H1 (cell line): Measurements from ENCODE around the gene PODN. TPM values are rescaled to one million over a fixed set of nuclear protein-coding genes. Genes with fewer than 3 reads are reported as not detected.

Experiments
- CTCF ChIA-PET: fragments of 300-600 bp; sonication (Branson Sonifier 250); formaldehyde crosslinking; loops from one replicate; lab custom pipeline; 2021; ENCODE audit not compliant: partially characterized antibody; lab: Charles Lee
- POLR2A ChIA-PET: fragments of 300-600 bp; sonication (Branson Sonifier 250); formaldehyde crosslinking; loops from one replicate; lab custom pipeline; 2021; ENCODE audit warnings: inconsistent platforms; ENCODE audit not compliant: partially characterized antibody; lab: Charles Lee
- DNase-seq, 2 experiments: peaks; one replicate each; pipeline versions ENCODE4 v3.0.0 to v3.0.0-alpha.2; 2010 to 2022; ENCODE audit warnings: low spot score in 2 of 2, low read depth in 1 of 2, mixed read lengths in 1 of 2
- FAIRE-seq: peaks from 2 replicates; lab custom pipeline; 2011; peaks lifted over from hg19 to GRCh38; lab: Jason Lieb, UNC
- H2AFZ ChIP-seq: 2 replicates; pipeline ENCODE4 v1.8.1; 2012; ENCODE audit warnings: low read length, inconsistent platforms
- H2AK5ac ChIP-seq: 2 replicates; pipeline ENCODE4 v1.6.1; 2013; ENCODE audit warnings: low read depth, low read length
- H2BK120ac ChIP-seq: replicated peaks from 2 replicates; pipeline ENCODE3; 2013; ENCODE audit warnings: low read depth, low read length, inconsistent platforms
- H2BK12ac ChIP-seq: 2 replicates; pipeline ENCODE4 v1.6.1; 2013; ENCODE audit warnings: low read depth, low read length
- H2BK15ac ChIP-seq: 2 replicates; pipeline ENCODE4 v1.6.1; 2013; ENCODE audit warnings: low read length
- H2BK20ac ChIP-seq: 2 replicates; pipeline ENCODE4 v1.6.1; 2013; ENCODE audit warnings: low read length
- H2BK5ac ChIP-seq: 2 replicates; pipeline ENCODE4 v1.6.1; 2013; ENCODE audit warnings: low read depth, low read length
- H3K14ac ChIP-seq: 2 replicates; pipeline ENCODE4 v1.6.1; 2013; ENCODE audit warnings: inconsistent platforms; ENCODE audit not compliant: insufficient read length
- H3K18ac ChIP-seq: 2 replicates; pipeline ENCODE4 v1.6.1; 2013; ENCODE audit warnings: low read length; ENCODE audit errors: extremely low read depth
- H3K23ac ChIP-seq: 2 replicates; pipeline ENCODE4 v1.6.1; 2013; ENCODE audit warnings: inconsistent platforms; ENCODE audit not compliant: insufficient read length
- H3K23me2 ChIP-seq: 2 replicates; pipeline ENCODE4 v1.6.1; 2013; ENCODE audit warnings: low read depth, low read length
- H3K27ac ChIP-seq: 2 replicates; pipeline ENCODE4 v1.6.1; 2011; ENCODE audit warnings: low read depth, low read length, inconsistent platforms
- H3K27me3 ChIP-seq, 4 experiments: replicated peaks in 1 of 4; 1 replicate in 1 of 4; 2 replicates in 3 of 4; pipeline versions ENCODE4 v1.6.1 to v1.8.1; 2011 to 2013; ENCODE audit warnings: low read length in 3 of 4, mild to moderate bottlenecking in 3 of 4, inconsistent platforms in 2 of 4, mixed read lengths in 2 of 4, moderate library complexity in 1 of 4; ENCODE audit not compliant: control insufficient read depth in 3 of 4, insufficient read depth in 3 of 4; ENCODE audit errors: extremely low read depth in 1 of 4
- H3K36me3 ChIP-seq, 4 experiments: 2 replicates each; pipeline versions ENCODE4 v1.6.1 to v1.8.1; 2011 to 2013; ENCODE audit warnings: mild to moderate bottlenecking in 4 of 4, low read length in 3 of 4, moderate library complexity in 2 of 4, control low read depth in 1 of 4, inconsistent platforms in 1 of 4; ENCODE audit not compliant: insufficient read depth in 4 of 4, control insufficient read depth in 2 of 4
- H3K4ac ChIP-seq: replicated peaks from 2 replicates; pipeline ENCODE3; 2013; ENCODE audit warnings: low read length, low read depth, mixed read lengths, inconsistent platforms; ENCODE audit not compliant: insufficient read length
- H3K4me1 ChIP-seq, 4 experiments: replicated peaks in 1 of 4; 1 replicate in 1 of 4; 2 replicates in 3 of 4; pipeline versions ENCODE4 v1.6.1 to v1.8.1; 2011 to 2013; ENCODE audit warnings: low read length in 3 of 4, inconsistent platforms in 2 of 4, mixed read lengths in 1 of 4; ENCODE audit not compliant: insufficient read depth in 4 of 4, control insufficient read depth in 3 of 4
- H3K4me2 ChIP-seq, 2 experiments: 2 replicates each; pipeline versions ENCODE4 v1.6.1 to v1.8.1; 2011 to 2013; ENCODE audit warnings: low read depth in 2 of 2, low read length in 2 of 2, control low read depth in 1 of 2, inconsistent platforms in 1 of 2, mild to moderate bottlenecking in 1 of 2; ENCODE audit not compliant: insufficient read depth in 1 of 2
- H3K4me3 ChIP-seq, 4 experiments: fragments of 200-600, 300-600 bp in 1 of 4; sonication (generic), shearing (Covaris generic), sonication (Bioruptor Twin) in 1 of 4; 2 replicates each; pipeline versions ENCODE4 v1.5.1 to v1.8.1; 2011 to 2016; ENCODE audit warnings: low read length in 4 of 4, low read depth in 3 of 4, control low read depth in 2 of 4, inconsistent platforms in 2 of 4, mild to moderate bottlenecking in 2 of 4, mixed read lengths in 1 of 4, moderate library complexity in 1 of 4; ENCODE audit not compliant: insufficient read depth in 2 of 4; ENCODE audit errors: extremely low read depth in 1 of 4
- H3K56ac ChIP-seq: replicated peaks from 2 replicates; pipeline ENCODE3; 2013; ENCODE audit warnings: low read depth, mild to moderate bottlenecking, mixed read lengths, low read length, inconsistent platforms; ENCODE audit not compliant: insufficient read length
- H3K79me1 ChIP-seq: 2 replicates; pipeline ENCODE4 v1.6.1; 2013; ENCODE audit warnings: low read depth, low read length, control low read depth
- H3K79me2 ChIP-seq, 2 experiments: 2 replicates each; pipeline versions ENCODE4 v1.6.1 to v1.8.1; 2012 to 2013; ENCODE audit warnings: low read length in 2 of 2, mild to moderate bottlenecking in 2 of 2, inconsistent platforms in 1 of 2; ENCODE audit not compliant: insufficient read depth in 2 of 2, control insufficient read depth in 1 of 2
- H3K9ac ChIP-seq, 4 experiments: replicated peaks in 1 of 4; 1 replicate in 1 of 4; 2 replicates in 3 of 4; pipeline versions ENCODE4 v1.6.1 to v1.8.1; 2011 to 2013; ENCODE audit warnings: low read depth in 3 of 4, low read length in 3 of 4, control low read depth in 2 of 4, mild to moderate bottlenecking in 2 of 4, moderate library complexity in 2 of 4, inconsistent platforms in 1 of 4; ENCODE audit errors: extremely low read depth in 1 of 4
- H3K9me3 ChIP-seq, 2 experiments: 2 replicates each; pipeline versions ENCODE4 v1.6.1 to v1.8.1; 2012 to 2013; ENCODE audit warnings: mild to moderate bottlenecking in 2 of 2, moderate library complexity in 2 of 2, control low read depth in 1 of 2, inconsistent platforms in 1 of 2, low read depth in 1 of 2, low read length in 1 of 2, mixed read lengths in 1 of 2; ENCODE audit not compliant: insufficient read depth in 2 of 2
- H4K20me1 ChIP-seq, 2 experiments: replicated peaks in 1 of 2; 2 replicates each; pipeline versions ENCODE3 to v1.8.1; 2011 to 2013; ENCODE audit warnings: inconsistent platforms in 2 of 2, low read length in 2 of 2, mild to moderate bottlenecking in 1 of 2; ENCODE audit not compliant: insufficient read depth in 2 of 2, control insufficient read depth in 1 of 2
- H4K5ac ChIP-seq: 2 replicates; pipeline ENCODE4 v1.6.1; 2013; ENCODE audit warnings: low read length, low read depth, mixed read lengths, inconsistent platforms; ENCODE audit not compliant: insufficient read length
- H4K8ac ChIP-seq: 2 replicates; pipeline ENCODE4 v1.8.0; 2013; ENCODE audit warnings: mild to moderate bottlenecking, moderate library complexity, low read length, inconsistent platforms; ENCODE audit not compliant: insufficient read depth; ENCODE audit errors: extremely low read depth
- H4K91ac ChIP-seq: replicated peaks from 2 replicates; pipeline ENCODE3; 2013; ENCODE audit warnings: low read length, mixed read lengths, inconsistent platforms; ENCODE audit not compliant: insufficient read length
- E2F6 ChIP-seq: IDR thresholded peaks from 2 replicates; pipeline ENCODE4 v1.6.1; 2012; ENCODE audit warnings: inconsistent platforms
- EZH2 ChIP-seq: fragments of 200-600 bp; sonication (generic); IDR thresholded peaks from 2 replicates; pipeline ENCODE4 v1.7.1; 2012; ENCODE audit warnings: low read depth, mild to moderate bottlenecking, moderate library complexity, low read length, inconsistent platforms; ENCODE audit not compliant: severe bottlenecking
- KDM4A ChIP-seq: IDR thresholded peaks from one replicate; pipeline ENCODE4 v1.7.1; 2012; ENCODE audit warnings: low read depth, mild to moderate bottlenecking, moderate library complexity, low read length, inconsistent platforms; ENCODE audit not compliant: severe bottlenecking
- NRF1 ChIP-seq: IDR thresholded peaks from 2 replicates; pipeline ENCODE4 v1.6.1; 2011; ENCODE audit warnings: mild to moderate bottlenecking, low read depth, low read length, improper control_type of control experiment
- RNF2 ChIP-seq: fragments of 200-900, 300-1000 bp; sonication (generic); IDR thresholded peaks from 2 replicates; pipeline ENCODE4 v1.7.1; 2016; ENCODE audit warnings: borderline replicate concordance, low read depth, mild to moderate bottlenecking, antibody characterized with exemption, low read length; ENCODE audit not compliant: poor library complexity, severe bottlenecking; ENCODE audit errors: missing control alignments
- SUZ12 ChIP-seq: fragments of 200-600 bp; sonication (generic); IDR thresholded peaks from 2 replicates; pipeline ENCODE4 v1.6.1; 2012; ENCODE audit warnings: mild to moderate bottlenecking, inconsistent platforms, low read length, moderate library complexity, mixed read lengths
- TEAD4 ChIP-seq: IDR thresholded peaks from 2 replicates; pipeline ENCODE4 v1.6.1; 2012; ENCODE audit warnings: low read depth, low read length, inconsistent platforms, mixed read lengths
- WGBS, 2 experiments: shearing (Covaris generic) in 1 of 2; methylation state at CpG; one replicate each; pipeline versions ENCODE4 v1.1.6 to v1.1.7; 2013 to 2015; ENCODE audit warnings: low lambda C conversion rate in 2 of 2, mixed read lengths in 2 of 2, inconsistent platforms in 1 of 2, low coverage in 1 of 2, missing lambda C conversion rate in 1 of 2; ENCODE audit not compliant: insufficient replicate concordance in 2 of 2, insufficient coverage in 1 of 2, insufficient read length in 1 of 2; ENCODE audit errors: extremely low coverage in 1 of 2, missing lambda C conversion rate in 1 of 2; 5-methylcytosine and 5-hydroxymethylcytosine counted together
- polyA plus RNA-seq, 7 experiments: library from polyadenylated mRNA; depleted of rRNA in 3 of 7; stranded (reverse) in 5 of 7; unstranded in 2 of 7; fragments of >200 nt in 5 of 7; fragments of 200-250 nt in 2 of 7; gene quantifications; 1 replicate in 5 of 7; 2 replicates in 1 of 7; 4 replicates in 1 of 7; pipeline versions ENCODE4 v1.2.1 to v1.2.3, GENCODE V29; 2011 to 2013; ENCODE audit warnings: missing spikeins in 2 of 7, mixed read lengths in 2 of 7
- total RNA-seq: library from RNA; stranded (reverse); fragmentation: NEBNext Ultra II Directional; extraction: Animal tissue kit (Norgen Biotek cat#: 25700); gene quantifications from 2 replicates; pipeline ENCODE4 v1.2.1, GENCODE V29; 2021

PODN gene
- total and polyA plus RNA-seq, 2 of the 8 experiments (the other 6 are each of a cell fraction or from before 2014, with no cell fraction given), result 0.11 to 0.17 TPM

- DNase-seq, result peak in 1 of 2 experiments; percentile 74
- FAIRE-seq, result no peak
- H3K79me1 ChIP-seq, result no peaks in the 10 kb centered on the region
- H4K20me1 ChIP-seq, result no peaks in the 10 kb centered on the region
- peak overlapping the region; percentile 54; the same call in 1 of the 2 replicates for H2AFZ ChIP-seq
- peak overlapping the region; percentile 29 to 69 (median 56) for H3K4me3 ChIP-seq
- H4K5ac ChIP-seq, result no peak overlapping the region
- H3K4ac ChIP-seq, result no peak overlapping the region
- H2AK5ac ChIP-seq, result no peak overlapping the region
- no peak overlapping the region for H3K27ac ChIP-seq
- peaks cover 0 to 9% (median 3%) of the 10 kb centered on the region in 4 experiments; a peak in 5 of 7 replicates for H3K4me1 ChIP-seq
- H4K8ac ChIP-seq, result peak overlapping the region; percentile 12; the same call in 1 of the 2 replicates
- no peak overlapping the region; the same call in 1 of the 2 replicates for H2BK12ac ChIP-seq
- no peaks in the 10 kb centered on the region for H3K79me2 ChIP-seq
- peaks cover 11% of the 10 kb centered on the region; the same call in 1 of the 2 replicates for H3K23me2 ChIP-seq
- 20% methylated on average over 42 of the region's 61 CpGs; no CpG with 5 or more reads in 1 of the 2 experiments for WGBS, 2 experiments
- H3K4me2 ChIP-seq, result peak overlapping the region; percentile 78 to 95
- ChIA-PET POLR2A (no interaction called here), CTCF (interaction anchor here (0.8 to 2.6 kb wide), 3 partner anchors 8 to 25 kb away, joined by 3 to 9 read pairs (median 3); no protein-coding TSS in a partner anchor)
- peak overlapping the region; percentile 24; the same call in 1 of the 2 replicates for H3K18ac ChIP-seq
- no peak overlapping the region for H4K91ac ChIP-seq
- no peaks in the 10 kb centered on the region for H3K36me3 ChIP-seq
- H3K56ac ChIP-seq, result no peak overlapping the region
- no peaks in the 10 kb centered on the region for H3K9me3 ChIP-seq
- H3K14ac ChIP-seq, result no peak overlapping the region
- H2BK5ac ChIP-seq, result no peak overlapping the region
- H2BK15ac ChIP-seq, result no peak overlapping the region; the same call in 1 of the 2 replicates
- no peak overlapping the region for H2BK120ac ChIP-seq
- no peak overlapping the region for H2BK20ac ChIP-seq
- TF ChIP-seq KDM4A (peak; percentile 62), RNF2 (no peak), E2F6 (peak; percentile 30; the same call in 1 of the 2 replicates), TEAD4 (0 out of 2 replicates have a peak, but pooled peaks have one; percentile 1), SUZ12 (peak; percentile 87), NRF1 (no peak), EZH2 (peak; percentile 81)
- no peak overlapping the region for H3K9ac ChIP-seq
- H3K27me3 ChIP-seq, result peaks cover 30 to 56% (median 50%) of the 10 kb centered on the region in 4 experiments
- no peak overlapping the region for H3K23ac ChIP-seq
Measured at GRCh38 chr1:53062708-53063591, 937 bp downstream of the PODN start.
